ENCODE data around the gene SYT2. TPM values are rescaled to one million over a fixed set of nuclear protein-coding genes. Genes with fewer than 3 reads are reported as not detected.

The SYT2 gene
- total and polyA plus RNA-seq, 12 donors = under 0.01 to 0.07 (median 0.02) TPM; not detected in 9

DNA sequence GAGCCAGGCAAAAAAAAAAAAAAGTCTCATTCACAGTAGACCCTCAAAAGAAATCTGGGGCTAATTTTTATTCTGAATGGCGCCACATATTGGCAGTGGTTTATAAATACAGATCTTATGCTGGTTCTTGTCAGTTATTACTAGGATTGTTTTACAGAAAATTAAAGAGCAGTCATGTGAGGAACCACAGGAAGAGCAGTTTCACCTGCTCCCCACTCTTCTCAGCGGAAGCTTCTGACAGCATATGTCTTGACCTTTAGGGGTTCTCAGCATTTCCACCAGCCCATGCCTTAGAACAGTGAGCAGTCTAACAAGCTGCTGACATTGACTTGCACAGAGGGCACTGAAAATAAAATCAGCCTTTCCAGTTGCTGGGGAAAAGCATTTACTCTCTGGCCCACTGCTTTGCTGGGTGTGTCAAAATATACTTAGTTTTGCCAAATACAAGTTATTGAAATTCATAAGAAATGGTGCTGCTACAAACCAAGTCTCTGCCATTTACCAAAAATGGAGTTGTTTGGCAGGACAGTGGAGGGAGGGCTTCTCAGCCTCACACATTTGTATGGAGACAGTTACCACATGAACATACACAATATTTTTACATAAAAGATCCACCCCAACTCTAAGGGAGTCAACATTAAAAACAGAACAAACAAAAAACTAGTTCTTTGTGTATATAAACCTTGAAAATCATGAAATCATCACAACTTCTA lies 144.2 kb downstream of the SYT2 start:
- intact Hi-C loops (cut with DNase I) = loop anchor here in 5 of 10 donors (5.0 to 10.0 kb wide), 4 partner anchors 49 to 71 kb away; no protein-coding TSS in a partner anchor
- Histone ChIP-seq H3K27ac (peak overlapping the region in 9 of 10 donors; percentile 4 to 60 (median 33)), H3K9me3 (no peaks in the 10 kb centered on the region), H3K27me3 (no peaks in the 10 kb centered on the region), H3K4me1 (peaks cover 7 to 85% (median 54%) of the 10 kb centered on the region in 9 donors), H3K36me3 (peaks cover 0 to 94% (median 22%) of the 10 kb centered on the region in 9 donors), H3K4me3 (no peak overlapping the region)
- TF ChIP-seq, protein P1, sequence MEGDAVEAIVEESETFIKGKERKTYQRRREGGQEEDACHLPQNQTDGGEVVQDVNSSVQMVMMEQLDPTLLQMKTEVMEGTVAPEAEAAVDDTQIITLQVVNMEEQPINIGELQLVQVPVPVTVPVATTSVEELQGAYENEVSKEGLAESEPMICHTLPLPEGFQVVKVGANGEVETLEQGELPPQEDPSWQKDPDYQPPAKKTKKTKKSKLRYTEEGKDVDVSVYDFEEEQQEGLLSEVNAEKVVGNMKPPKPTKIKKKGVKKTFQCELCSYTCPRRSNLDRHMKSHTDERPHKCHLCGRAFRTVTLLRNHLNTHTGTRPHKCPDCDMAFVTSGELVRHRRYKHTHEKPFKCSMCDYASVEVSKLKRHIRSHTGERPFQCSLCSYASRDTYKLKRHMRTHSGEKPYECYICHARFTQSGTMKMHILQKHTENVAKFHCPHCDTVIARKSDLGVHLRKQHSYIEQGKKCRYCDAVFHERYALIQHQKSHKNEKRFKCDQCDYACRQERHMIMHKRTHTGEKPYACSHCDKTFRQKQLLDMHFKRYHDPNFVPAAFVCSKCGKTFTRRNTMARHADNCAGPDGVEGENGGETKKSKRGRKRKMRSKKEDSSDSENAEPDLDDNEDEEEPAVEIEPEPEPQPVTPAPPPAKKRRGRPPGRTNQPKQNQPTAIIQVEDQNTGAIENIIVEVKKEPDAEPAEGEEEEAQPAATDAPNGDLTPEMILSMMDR (IDR thresholded peaks at IDR 0.05) = no peak
- ATAC-seq (peak in 3 of 8 donors; percentile 16 to 26 (median 26)), DNase-seq (no peak)
- 89 to 93% methylated on average over 2 of the region's 2 CpGs for WGBS, 2 donors

DNA sequence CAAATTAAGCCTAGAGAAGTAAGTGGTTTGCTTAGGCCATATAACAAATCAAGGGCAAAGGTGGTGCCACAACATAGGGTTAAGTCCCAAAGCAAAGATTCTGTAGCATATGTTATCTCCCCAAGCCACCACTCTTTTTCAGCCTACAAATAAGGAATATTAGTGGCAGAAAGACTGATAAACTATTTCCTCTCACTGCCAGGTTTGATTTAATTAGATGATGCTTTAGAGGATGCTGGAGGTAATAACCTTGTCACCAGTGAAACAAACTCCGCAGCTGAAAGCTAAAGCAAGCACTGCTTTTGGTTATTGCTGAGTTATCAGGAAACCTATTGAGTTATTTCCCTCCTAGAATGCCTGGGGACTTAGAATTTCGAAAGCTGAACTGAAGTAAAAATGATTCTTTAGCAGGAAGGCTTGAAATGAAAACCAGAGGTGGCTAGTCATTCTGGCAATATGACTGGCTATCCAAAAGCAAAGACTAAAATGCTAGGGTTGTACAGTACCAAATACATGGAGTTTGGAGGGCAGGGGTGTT lies 145.2 kb downstream of the SYT2 start:
- DNase-seq (no peak), ATAC-seq (no peak)
- H3K4me3 ChIP-seq = no peak overlapping the region
- H3K4me1 ChIP-seq = peaks cover 7 to 94% (median 54%) of the 10 kb centered on the region in 9 donors
- WGBS, 2 donors = 79 to 82% methylated on average over 2 of the region's 2 CpGs
- no peaks in the 10 kb centered on the region for H3K27me3 ChIP-seq
- TF ChIP-seq, protein P1 (IDR thresholded peaks at IDR 0.05) = no peak
- H3K9me3 ChIP-seq = no peaks in the 10 kb centered on the region
- peak overlapping the region in 6 of 10 donors; percentile 12 to 60 (median 50) for H3K27ac ChIP-seq
- intact Hi-C loops (cut with DNase I) = loop anchor here in 5 of 10 donors (5.0 to 10.0 kb wide), 4 partner anchors 48 to 70 kb away; no protein-coding TSS in a partner anchor
- peaks cover 0 to 83% (median 20%) of the 10 kb centered on the region in 9 donors for H3K36me3 ChIP-seq

DNA sequence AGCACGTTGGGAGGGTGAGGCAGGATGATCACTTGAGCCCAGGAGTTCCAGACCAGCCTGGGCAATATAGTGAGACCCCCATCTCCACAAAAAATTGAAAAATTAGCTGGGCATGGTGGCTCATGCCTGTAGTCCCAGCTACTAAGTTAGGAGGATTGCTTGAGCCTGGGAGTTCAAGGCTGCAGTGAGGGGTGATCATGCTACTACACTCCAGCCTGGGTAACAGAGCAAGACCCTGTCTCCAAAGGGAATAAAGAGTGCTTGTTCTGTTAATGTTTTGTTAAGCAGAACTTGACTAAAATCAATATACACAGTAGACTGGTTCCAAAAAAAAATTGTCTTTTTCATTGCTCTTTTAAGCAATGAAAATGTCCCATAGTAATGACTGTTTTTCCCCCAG lies 146.4 kb downstream of the SYT2 start:
- no peaks in the 10 kb centered on the region for H3K27me3 ChIP-seq
- ATAC-seq (no peak), DNase-seq (no peak)
- H3K4me1 ChIP-seq = peaks cover 7 to 92% (median 47%) of the 10 kb centered on the region in 9 donors
- intact Hi-C loops (cut with DNase I) = loop anchor here in 2 of 10 donors (10.0 kb wide), 2 partner anchors 49 to 69 kb away; no protein-coding TSS in a partner anchor
- no peak overlapping the region for H3K4me3 ChIP-seq
- TF ChIP-seq, protein P1 (IDR thresholded peaks at IDR 0.05) = no peak
- H3K9me3 ChIP-seq = no peaks in the 10 kb centered on the region
- peaks cover 0 to 71% (median 14%) of the 10 kb centered on the region in 9 donors for H3K36me3 ChIP-seq
- WGBS, 2 donors = 63 to 83% methylated on average over 1 of the region's 1 CpG
- peak overlapping the region in 3 of 10 donors; percentile 8 to 40 (median 34) for H3K27ac ChIP-seq

DNA sequence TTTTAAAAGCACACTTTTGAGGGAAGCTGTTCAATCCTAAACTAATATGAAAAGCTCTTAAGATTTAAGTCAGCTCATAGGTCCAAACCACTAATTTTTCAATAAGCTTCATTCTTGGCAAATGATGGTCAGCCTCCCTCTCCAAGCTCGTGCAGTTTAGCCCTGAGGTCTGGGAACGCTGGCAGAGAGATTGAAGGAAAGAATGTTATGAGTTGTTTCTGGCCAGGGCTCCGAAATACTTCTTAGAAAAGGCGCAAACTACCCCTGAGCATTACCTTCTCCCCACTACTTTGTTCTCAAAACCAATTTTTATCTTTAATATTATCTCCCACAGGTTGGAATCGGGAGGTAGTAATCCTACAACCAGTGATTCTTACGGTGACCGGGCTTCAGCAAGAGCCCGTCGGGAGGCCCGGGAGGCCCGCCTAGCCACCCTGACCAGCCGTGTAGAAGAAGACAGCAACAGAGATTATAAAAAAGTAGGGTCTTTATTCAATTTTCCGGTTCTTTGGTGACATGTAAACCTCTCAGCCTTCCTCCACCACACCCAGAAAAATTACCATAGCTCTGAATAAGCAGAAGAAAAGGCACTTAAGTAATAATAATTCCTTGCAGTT lies 147.7 kb downstream of the SYT2 start:
- peak in 1 of 8 donors; percentile 16 for ATAC-seq
- H3K27ac ChIP-seq = peak overlapping the region in 4 of 10 donors; percentile 21 to 38 (median 32)
- 61 to 75% methylated on average over 13 of the region's 13 CpGs for WGBS, 2 donors
- peaks cover 0 to 59% (median 14%) of the 10 kb centered on the region in 9 donors for H3K36me3 ChIP-seq
- H3K27me3 ChIP-seq = no peaks in the 10 kb centered on the region
- TF ChIP-seq, protein P1 (IDR thresholded peaks at IDR 0.05) = peak in 1 of 9 donors; percentile 1
- H3K4me3 ChIP-seq = no peak overlapping the region
- H3K9me3 ChIP-seq = no peaks in the 10 kb centered on the region
- DNase-seq = no peak
- intact Hi-C loops (cut with DNase I) = loop anchor here in 2 of 10 donors (10.0 kb wide), 2 partner anchors 48 to 68 kb away; no protein-coding TSS in a partner anchor
- H3K4me1 ChIP-seq = peaks cover 7 to 92% (median 38%) of the 10 kb centered on the region in 9 donors
